Articular chondrocyte of knee joint (primary cell): ENCODE measurements around the gene GLRX3. TPM values are rescaled to one million over a fixed set of nuclear protein-coding genes. Genes with fewer than 3 reads are reported as not detected.

Experiments used
- total RNA-seq: library from RNA; depleted of rRNA; stranded (reverse); fragments of >200 nt; gene quantifications from 2 replicates; pipeline ENCODE4 v1.2.3, GENCODE V29; 2012

The GLRX3 gene
- total RNA-seq = 79.1 and 101 TPM in 2 replicates

DNA sequence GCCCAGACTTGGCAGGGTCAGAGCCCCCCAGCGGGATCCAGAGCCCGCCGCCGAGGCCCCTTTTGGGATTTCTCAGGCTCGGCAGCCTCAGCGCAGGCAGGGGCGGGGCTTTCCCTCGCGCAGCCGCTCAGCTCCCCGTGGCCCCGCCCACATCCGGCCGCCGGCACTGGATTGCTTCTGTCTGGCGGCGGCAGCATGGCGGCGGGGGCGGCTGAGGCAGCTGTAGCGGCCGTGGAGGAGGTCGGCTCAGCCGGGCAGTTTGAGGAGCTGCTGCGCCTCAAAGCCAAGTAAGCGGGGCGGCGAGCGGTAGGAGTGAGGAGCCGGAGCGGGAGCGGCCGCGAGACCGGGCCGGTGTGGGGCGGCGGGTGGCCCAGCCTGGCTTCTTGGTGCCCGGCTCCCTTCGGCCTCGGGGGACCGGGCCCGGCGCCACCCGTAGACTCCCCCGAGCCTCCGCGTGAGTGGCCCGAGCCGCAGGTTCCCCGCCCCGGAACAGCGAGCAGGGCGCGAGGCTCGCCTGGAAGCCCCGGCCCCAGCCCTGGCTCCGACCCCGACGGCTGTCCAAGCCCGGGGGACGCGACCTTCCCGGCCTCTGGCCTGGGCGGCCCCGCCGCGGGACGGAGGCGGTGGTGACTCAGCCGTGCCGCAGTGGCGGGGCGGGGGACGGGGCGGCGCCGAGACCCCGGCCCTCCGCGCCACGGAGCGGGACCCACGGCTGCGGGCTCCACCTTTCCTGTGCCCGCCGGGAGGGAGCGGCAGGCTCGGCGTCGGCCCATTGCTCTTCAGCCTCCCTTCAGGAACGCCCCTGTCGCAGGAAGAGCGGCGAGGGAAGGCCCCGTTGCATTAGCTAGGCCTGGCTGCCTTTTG, at the start of gene GLRX3:
TSS of gene GLRX3 (plus strand) at position 166 of the 864 bp plus-strand sequence. CDS start at position 196, 30 bp downstream.

GRCh38 chr10:130110246-130111112, 25.7 kb upstream of the GLRX3 start, which contains the start of gene C10orf143:
TSS of gene C10orf143 (minus strand) at chr10:130110830. CDS start at chr10:130110772, 58 bp downstream.

Other genes starting within 250 kb of the GLRX3 start
- 8.4 and 12.9 TPM in 2 replicates for gene EBF3, start 172.1 kb upstream of the GLRX3 start, total RNA-seq
- 2.5 and 2.7 TPM in 2 replicates for gene C10orf143, start 25.6 kb upstream of the GLRX3 start, total RNA-seq